ENCODE measurements around the gene HMOX1. TPM values are rescaled to one million over a fixed set of nuclear protein-coding genes. Genes with fewer than 3 reads are reported as not detected.
A peak's percentile ranks its signal among the peaks of the same experiment; 100 is the strongest.

Gene HMOX1, protein sequence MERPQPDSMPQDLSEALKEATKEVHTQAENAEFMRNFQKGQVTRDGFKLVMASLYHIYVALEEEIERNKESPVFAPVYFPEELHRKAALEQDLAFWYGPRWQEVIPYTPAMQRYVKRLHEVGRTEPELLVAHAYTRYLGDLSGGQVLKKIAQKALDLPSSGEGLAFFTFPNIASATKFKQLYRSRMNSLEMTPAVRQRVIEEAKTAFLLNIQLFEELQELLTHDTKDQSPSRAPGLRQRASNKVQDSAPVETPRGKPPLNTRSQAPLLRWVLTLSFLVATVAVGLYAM
- polyA plus RNA-seq (2013) = 1.0 TPM

DNA sequence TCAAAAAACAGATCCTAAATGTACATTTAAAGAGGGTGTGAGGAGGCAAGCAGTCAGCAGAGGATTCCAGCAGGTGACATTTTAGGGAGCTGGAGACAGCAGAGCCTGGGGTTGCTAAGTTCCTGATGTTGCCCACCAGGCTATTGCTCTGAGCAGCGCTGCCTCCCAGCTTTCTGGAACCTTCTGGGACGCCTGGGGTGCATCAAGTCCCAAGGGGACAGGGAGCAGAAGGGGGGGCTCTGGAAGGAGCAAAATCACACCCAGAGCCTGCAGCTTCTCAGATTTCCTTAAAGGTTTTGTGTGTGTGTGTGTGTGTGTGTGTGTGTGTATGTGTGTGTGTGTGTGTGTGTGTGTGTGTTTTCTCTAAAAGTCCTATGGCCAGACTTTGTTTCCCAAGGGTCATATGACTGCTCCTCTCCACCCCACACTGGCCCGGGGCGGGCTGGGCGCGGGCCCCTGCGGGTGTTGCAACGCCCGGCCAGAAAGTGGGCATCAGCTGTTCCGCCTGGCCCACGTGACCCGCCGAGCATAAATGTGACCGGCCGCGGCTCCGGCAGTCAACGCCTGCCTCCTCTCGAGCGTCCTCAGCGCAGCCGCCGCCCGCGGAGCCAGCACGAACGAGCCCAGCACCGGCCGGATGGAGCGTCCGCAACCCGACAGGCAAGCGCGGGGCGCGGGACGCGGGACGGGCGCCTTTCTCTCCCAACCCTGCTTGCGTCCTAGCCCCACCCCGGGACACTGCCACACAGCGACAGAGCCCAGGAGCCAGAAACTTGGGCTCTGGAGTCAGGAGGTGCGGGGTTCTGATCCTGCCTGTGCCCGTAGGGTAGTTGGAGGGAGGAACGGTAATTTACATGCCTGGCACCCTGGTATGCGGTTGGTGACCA, at the start of gene HMOX1:
HMOX1 (plus strand) TSS at position 560 of the 887 bp plus-strand sequence; CDS start at position 638, 78 bp downstream.
- POLR2A ChIA-PET = no interaction called here

DNA sequence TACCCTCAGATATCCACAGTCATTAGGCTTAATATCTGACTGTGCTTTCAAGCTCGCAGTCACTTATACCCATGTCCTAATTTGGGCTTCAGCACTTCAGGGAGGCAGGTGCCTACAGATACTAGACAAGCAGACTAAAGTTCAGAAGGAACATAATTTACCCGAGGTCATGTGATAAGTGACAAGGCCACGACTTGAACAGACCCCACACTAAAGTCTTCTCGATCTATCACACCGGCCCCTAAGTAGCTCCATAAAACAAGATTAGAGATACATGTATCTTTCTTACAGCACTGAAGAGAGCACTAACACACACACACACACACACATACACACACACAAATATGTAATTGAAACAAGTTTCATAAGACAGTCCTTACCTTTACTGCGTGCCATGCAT, 48.6 kb upstream of the HMOX1 start:
- no peak overlapping the region for H3K4me3 ChIP-seq (ENCODE audit: control insufficient read depth in 1 of 7, extremely low read depth in 1 of 7, insufficient read depth in 4 of 7, low read depth in 2 of 7, low read length in 6 of 7)
- POLR2A ChIA-PET = interaction anchor here (0.6 kb wide), 1 partner anchor 17 kb away, joined by 3 read pairs; no protein-coding TSS in a partner anchor
- H3K36me3 ChIP-seq (ENCODE audit: control insufficient read depth in 4 of 4, insufficient read depth in 4 of 4, low read length in 3 of 4) = peaks cover 2 to 47% (median 34%) of the 10 kb centered on the region in 4 experiments
- CTCF ChIA-PET = interaction anchor here (1.0 to 1.4 kb wide), 2 partner anchors 18 to 21 kb away, joined by 4 to 5 read pairs; no protein-coding TSS in a partner anchor
- H3K27ac ChIP-seq (ENCODE audit: insufficient read depth in 1 of 2, low read depth in 1 of 2, low read length in 2 of 2, poor library complexity in 1 of 2, severe bottlenecking in 2 of 2) = no peak overlapping the region
- 100% methylated on average over 4 of the region's 6 CpGs for WGBS (ENCODE audit: insufficient coverage)
- no peak for DNase-seq
- no peaks in the 10 kb centered on the region for H3K27me3 ChIP-seq (replicated peaks in 2 of 5; ENCODE audit: control insufficient read depth in 4 of 5, insufficient read depth in 5 of 5, low read length in 4 of 5)
- peaks cover 9 to 73% (median 41%) of the 10 kb centered on the region in 4 experiments for H3K4me1 ChIP-seq (ENCODE audit: control extremely low read depth in 1 of 4, control insufficient read depth in 4 of 4, insufficient read depth in 4 of 4, low read length in 3 of 4)
- H3K9me3 ChIP-seq (ENCODE audit: control extremely low read depth in 1 of 5, control insufficient read depth in 4 of 5, insufficient read depth in 2 of 5, low read depth in 1 of 5, low read length in 4 of 5) = no peaks in the 10 kb centered on the region

More for the DNA sequence above, at the start of gene HMOX1:
- Histone ChIP-seq H3K27ac (ENCODE audit: insufficient read depth in 1 of 2, low read depth in 1 of 2, low read length in 2 of 2, poor library complexity in 1 of 2, severe bottlenecking in 2 of 2) (no peak within 1 kb of the TSS), H3K27me3 (replicated peaks in 2 of 5; ENCODE audit: control insufficient read depth in 4 of 5, insufficient read depth in 5 of 5, low read length in 4 of 5) (peaks cover 0 to 17% (median 0%) of the 10 kb centered on the region in 5 experiments), H3K36me3 (ENCODE audit: control insufficient read depth in 4 of 4, insufficient read depth in 4 of 4, low read length in 3 of 4) (no peaks in the 10 kb centered on the region), H3K4me3 (ENCODE audit: control insufficient read depth in 1 of 7, extremely low read depth in 1 of 7, insufficient read depth in 4 of 7, low read depth in 2 of 7, low read length in 6 of 7) (peak within 1 kb of the TSS in 6 of 7 experiments; percentile 30 to 72 (median 59)), H3K4me1 (ENCODE audit: control extremely low read depth in 1 of 4, control insufficient read depth in 4 of 4, insufficient read depth in 4 of 4, low read length in 3 of 4) (peaks cover 6 to 44% (median 34%) of the 10 kb centered on the region in 4 experiments), H3K9me3 (ENCODE audit: control extremely low read depth in 1 of 5, control insufficient read depth in 4 of 5, insufficient read depth in 2 of 5, low read depth in 1 of 5, low read length in 4 of 5) (no peaks in the 10 kb centered on the region)
- CTCF ChIA-PET = interaction anchor here (0.6 to 2.1 kb wide), 6 partner anchors 9 to 30 kb away, joined by 3 to 6 read pairs (median 4); no protein-coding TSS in a partner anchor
- WGBS (ENCODE audit: insufficient coverage) = 5% methylated on average over 47 of the region's 47 CpGs
- DNase-seq = peak; percentile 54 to 79 (median 67)

DNA sequence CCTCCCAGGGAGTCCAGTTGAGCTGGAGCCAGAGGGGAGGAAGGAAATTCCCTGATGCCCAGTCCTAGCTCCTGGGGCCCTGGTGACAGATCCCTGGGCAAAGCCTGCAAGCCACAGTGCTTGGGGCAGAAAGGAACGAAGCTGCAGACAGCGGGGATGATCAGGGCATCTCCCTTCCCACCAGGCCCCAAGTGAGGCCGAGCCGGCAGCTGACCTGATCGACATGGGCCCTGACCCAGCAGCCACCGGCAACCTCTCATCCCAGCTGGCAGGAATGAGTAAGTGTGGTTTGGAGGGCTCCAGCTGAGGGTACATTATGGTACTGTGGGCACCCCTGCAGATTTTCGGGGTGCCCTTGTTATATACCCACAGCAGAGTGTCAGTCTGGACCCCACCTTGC, 47.7 kb upstream of the HMOX1 start:
- ChIA-PET POLR2A (no interaction called here), CTCF (interaction anchor here (0.6 to 1.4 kb wide), 2 partner anchors 20 to 28 kb away, joined by 3 to 4 read pairs; no protein-coding TSS in a partner anchor)
- Histone ChIP-seq H3K36me3 (ENCODE audit: control insufficient read depth in 4 of 4, insufficient read depth in 4 of 4, low read length in 3 of 4) (peaks cover 0 to 40% (median 25%) of the 10 kb centered on the region in 4 experiments), H3K27me3 (replicated peaks in 2 of 5; ENCODE audit: control insufficient read depth in 4 of 5, insufficient read depth in 5 of 5, low read length in 4 of 5) (no peaks in the 10 kb centered on the region), H3K4me1 (ENCODE audit: control extremely low read depth in 1 of 4, control insufficient read depth in 4 of 4, insufficient read depth in 4 of 4, low read length in 3 of 4) (peaks cover 9 to 69% (median 41%) of the 10 kb centered on the region in 4 experiments), H3K9me3 (ENCODE audit: control extremely low read depth in 1 of 5, control insufficient read depth in 4 of 5, insufficient read depth in 2 of 5, low read depth in 1 of 5, low read length in 4 of 5) (no peaks in the 10 kb centered on the region), H3K4me3 (ENCODE audit: control insufficient read depth in 1 of 7, extremely low read depth in 1 of 7, insufficient read depth in 4 of 7, low read depth in 2 of 7, low read length in 6 of 7) (no peak overlapping the region), H3K27ac (ENCODE audit: insufficient read depth in 1 of 2, low read depth in 1 of 2, low read length in 2 of 2, poor library complexity in 1 of 2, severe bottlenecking in 2 of 2) (no peak overlapping the region)
- DNase-seq = no peak
- WGBS (ENCODE audit: insufficient coverage) = 100% methylated on average over 2 of the region's 7 CpGs

DNA sequence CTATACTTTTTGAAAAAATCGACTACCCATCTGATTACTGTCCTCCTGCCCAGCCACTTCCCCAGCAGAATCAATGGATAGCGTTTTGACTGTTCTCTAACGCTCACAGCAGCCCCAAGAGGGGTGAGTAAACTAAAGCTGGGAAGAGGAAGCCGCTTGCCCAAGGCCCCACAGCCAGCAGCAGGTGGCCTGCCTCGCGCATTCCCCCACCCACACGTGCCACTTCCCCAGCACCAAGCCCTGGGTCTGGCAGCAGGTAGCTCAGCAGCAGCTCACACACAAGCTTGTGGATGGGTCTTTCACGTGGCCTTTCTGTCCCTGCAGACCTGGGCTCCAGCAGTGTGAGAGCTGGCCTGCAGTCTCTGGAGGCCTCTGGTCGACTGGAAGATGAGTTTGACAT, 46.9 kb upstream of the HMOX1 start:
- H3K36me3 ChIP-seq (ENCODE audit: control insufficient read depth in 4 of 4, insufficient read depth in 4 of 4, low read length in 3 of 4) = peaks cover 0 to 41% (median 28%) of the 10 kb centered on the region in 4 experiments
- ChIA-PET CTCF (interaction anchor here (0.9 to 1.8 kb wide), 3 partner anchors 9 to 34 kb away, joined by 3 to 4 read pairs (median 3); partner anchors contain the start of gene TOM1), POLR2A (no interaction called here)
- no peaks in the 10 kb centered on the region for H3K27me3 ChIP-seq (replicated peaks in 2 of 5; ENCODE audit: control insufficient read depth in 4 of 5, insufficient read depth in 5 of 5, low read length in 4 of 5)
- DNase-seq = peak in 2 of 3 donors; percentile 67 to 74
- H3K27ac ChIP-seq (ENCODE audit: insufficient read depth in 1 of 2, low read depth in 1 of 2, low read length in 2 of 2, poor library complexity in 1 of 2, severe bottlenecking in 2 of 2) = no peak overlapping the region
- 37% methylated on average over 8 of the region's 9 CpGs for whole genome bisulfite sequencing (ENCODE audit: insufficient coverage)
- H3K4me1 ChIP-seq (ENCODE audit: control extremely low read depth in 1 of 4, control insufficient read depth in 4 of 4, insufficient read depth in 4 of 4, low read length in 3 of 4) = peaks cover 9 to 63% (median 40%) of the 10 kb centered on the region in 4 experiments
- H3K4me3 ChIP-seq (ENCODE audit: control insufficient read depth in 1 of 7, extremely low read depth in 1 of 7, insufficient read depth in 4 of 7, low read depth in 2 of 7, low read length in 6 of 7) = no peak overlapping the region
- no peaks in the 10 kb centered on the region for H3K9me3 ChIP-seq (ENCODE audit: control extremely low read depth in 1 of 5, control insufficient read depth in 4 of 5, insufficient read depth in 2 of 5, low read depth in 1 of 5, low read length in 4 of 5)

DNA sequence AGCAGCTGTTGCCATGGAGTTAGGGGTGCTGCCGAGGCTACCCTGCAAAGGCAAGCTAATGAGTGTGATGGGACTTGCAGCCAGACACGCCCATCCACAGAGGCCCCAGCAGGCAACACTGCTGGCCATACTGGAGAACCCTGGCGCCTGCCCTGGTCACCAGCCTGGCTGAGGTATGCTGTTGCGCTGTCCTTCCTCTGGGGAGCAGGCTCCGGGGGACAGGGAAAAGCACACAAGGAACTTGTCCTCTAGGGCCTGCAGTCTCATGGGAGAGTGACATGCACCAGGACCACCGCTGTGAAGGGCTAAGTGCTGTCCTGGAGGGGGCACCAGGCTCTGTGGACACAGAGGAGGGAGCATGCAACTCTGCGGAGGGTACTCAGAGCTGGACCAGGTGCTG, 45.4 kb upstream of the HMOX1 start:
- WGBS (ENCODE audit: insufficient coverage) = 94% methylated on average over 6 of the region's 7 CpGs
- Histone ChIP-seq H3K27ac (ENCODE audit: insufficient read depth in 1 of 2, low read depth in 1 of 2, low read length in 2 of 2, poor library complexity in 1 of 2, severe bottlenecking in 2 of 2) (no peak overlapping the region), H3K4me3 (ENCODE audit: control insufficient read depth in 1 of 7, extremely low read depth in 1 of 7, insufficient read depth in 4 of 7, low read depth in 2 of 7, low read length in 6 of 7) (no peak overlapping the region), H3K4me1 (ENCODE audit: control extremely low read depth in 1 of 4, control insufficient read depth in 4 of 4, insufficient read depth in 4 of 4, low read length in 3 of 4) (peaks cover 6 to 50% (median 30%) of the 10 kb centered on the region in 4 experiments), H3K27me3 (replicated peaks in 2 of 5; ENCODE audit: control insufficient read depth in 4 of 5, insufficient read depth in 5 of 5, low read length in 4 of 5) (no peaks in the 10 kb centered on the region), H3K9me3 (ENCODE audit: control extremely low read depth in 1 of 5, control insufficient read depth in 4 of 5, insufficient read depth in 2 of 5, low read depth in 1 of 5, low read length in 4 of 5) (no peaks in the 10 kb centered on the region), H3K36me3 (ENCODE audit: control insufficient read depth in 4 of 4, insufficient read depth in 4 of 4, low read length in 3 of 4) (peaks cover 0 to 44% (median 30%) of the 10 kb centered on the region in 4 experiments)
- ChIA-PET POLR2A (no interaction called here), CTCF (interaction anchor here (0.6 to 3.2 kb wide), 4 partner anchors 9 to 21 kb away, joined by 3 to 10 read pairs (median 4); no protein-coding TSS in a partner anchor)
- no peak for DNase-seq

DNA sequence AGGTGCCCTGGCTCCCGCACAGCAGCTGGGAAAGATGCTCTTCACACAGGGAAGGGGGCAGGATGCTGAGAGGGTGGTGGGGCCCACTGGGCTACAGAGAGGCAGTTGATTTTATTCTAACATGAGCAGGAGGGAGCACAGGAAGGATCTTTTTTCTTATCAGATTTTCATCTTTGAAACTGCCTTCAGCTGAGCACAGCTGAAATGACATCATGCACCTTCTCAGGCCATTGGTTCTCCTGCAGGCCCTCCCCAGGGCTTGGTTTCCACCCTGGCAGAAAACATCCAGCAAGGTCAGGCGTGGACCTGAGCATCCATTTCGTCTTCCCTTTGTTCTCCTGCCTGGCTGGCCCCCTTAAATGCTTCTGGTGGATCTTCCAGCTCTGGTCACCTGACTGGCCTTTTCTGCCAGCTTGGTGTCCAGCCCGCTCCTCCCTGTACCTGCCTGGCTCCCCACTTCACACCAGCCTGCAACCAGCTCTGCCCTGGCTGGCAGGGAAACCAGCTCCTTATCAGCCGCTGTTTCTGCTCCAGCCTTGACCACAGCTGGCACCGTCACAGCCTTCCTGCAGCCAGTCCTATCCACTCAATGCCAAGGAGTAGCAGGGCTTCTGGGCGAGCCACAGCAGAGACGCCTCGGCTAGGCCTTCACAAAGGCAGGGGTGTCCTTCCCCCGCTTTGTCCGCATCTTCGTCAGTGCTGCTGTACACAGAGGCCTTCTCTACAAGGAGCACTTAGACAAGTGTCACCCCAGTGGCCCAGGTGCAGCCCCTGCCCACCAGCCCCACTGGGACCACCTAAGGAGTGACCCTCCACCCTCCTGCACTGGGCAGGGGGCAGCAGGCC, 44.7 kb upstream of the HMOX1 start:
- Histone ChIP-seq H3K27me3 (replicated peaks in 2 of 5; ENCODE audit: control insufficient read depth in 4 of 5, insufficient read depth in 5 of 5, low read length in 4 of 5) (no peaks in the 10 kb centered on the region), H3K4me1 (ENCODE audit: control extremely low read depth in 1 of 4, control insufficient read depth in 4 of 4, insufficient read depth in 4 of 4, low read length in 3 of 4) (peaks cover 5 to 44% (median 25%) of the 10 kb centered on the region in 4 experiments), H3K27ac (ENCODE audit: insufficient read depth in 1 of 2, low read depth in 1 of 2, low read length in 2 of 2, poor library complexity in 1 of 2, severe bottlenecking in 2 of 2) (no peak overlapping the region), H3K9me3 (ENCODE audit: control extremely low read depth in 1 of 5, control insufficient read depth in 4 of 5, insufficient read depth in 2 of 5, low read depth in 1 of 5, low read length in 4 of 5) (no peaks in the 10 kb centered on the region), H3K4me3 (ENCODE audit: control insufficient read depth in 1 of 7, extremely low read depth in 1 of 7, insufficient read depth in 4 of 7, low read depth in 2 of 7, low read length in 6 of 7) (no peak overlapping the region), H3K36me3 (ENCODE audit: control insufficient read depth in 4 of 4, insufficient read depth in 4 of 4, low read length in 3 of 4) (peaks cover 0 to 50% (median 33%) of the 10 kb centered on the region in 4 experiments)
- 86% methylated on average over 11 of the region's 12 CpGs for WGBS (ENCODE audit: insufficient coverage)
- DNase-seq = peak in 1 of 3 donors; percentile 29
- ChIA-PET POLR2A (no interaction called here), CTCF (interaction anchor here (1.4 to 3.2 kb wide), 2 partner anchors 12 to 15 kb away, joined by 3 to 10 read pairs; no protein-coding TSS in a partner anchor)
